ENCODE results near the gene LMO4. TPM values are rescaled to one million over a fixed set of nuclear protein-coding genes. Genes with fewer than 3 reads are reported as not detected.
A peak's percentile ranks its signal among the peaks of the same experiment; 100 is the strongest.

The LMO4 gene
- total RNA-seq, 1 donor from 2014 or later: 53.8 TPM

GRCh38 chr1:87325982-87326738 lies 2.5 kb upstream of the LMO4 start:
- no peaks in the 10 kb centered on the region for H3K9me3 ChIP-seq
- peak overlapping the region; percentile 31 for H3K27ac ChIP-seq
- no peaks in the 10 kb centered on the region for H3K36me3 ChIP-seq
- intact Hi-C loops (cut with DNase I): loop anchor here (5.0 kb wide), 1 partner anchor 196 kb away; no protein-coding TSS in a partner anchor
- H3K4me1 ChIP-seq: peaks cover 16% of the 10 kb centered on the region
- H3K27me3 ChIP-seq: no peaks in the 10 kb centered on the region
- no peak for DNase-seq (ENCODE audit: extremely low spot score in 2 of 2)
- no peak overlapping the region for H3K4me3 ChIP-seq
- TF ChIP-seq POLR2A (IDR thresholded peaks at IDR 0.05) (no peak), CTCF (IDR thresholded peaks at IDR 0.05) (peak; percentile 54 to 78 (median 59)), POLR2AphosphoS5 (IDR thresholded peaks at IDR 0.05; ENCODE audit: insufficient read depth in 1 of 2, low read depth in 1 of 2) (peak in 1 of 2 donors; percentile 58)

- H3K27ac ChIP-seq: peak overlapping the region; percentile 98
- DNase-seq (ENCODE audit: extremely low spot score in 2 of 2): no peak
- peak overlapping the region; percentile 73 to 78 for H3K4me3 ChIP-seq
- peaks cover 26% of the 10 kb centered on the region for H3K4me1 ChIP-seq
- H3K27me3 ChIP-seq: no peaks in the 10 kb centered on the region
- no peaks in the 10 kb centered on the region for H3K9me3 ChIP-seq
- H3K36me3 ChIP-seq: no peaks in the 10 kb centered on the region
- intact Hi-C loops (cut with DNase I): loop anchor here (5.0 kb wide), 1 partner anchor 195 kb away; no protein-coding TSS in a partner anchor
- TF ChIP-seq POLR2A (IDR thresholded peaks at IDR 0.05): no peak
- no peak for TF ChIP-seq CTCF (IDR thresholded peaks at IDR 0.05)
- TF ChIP-seq POLR2AphosphoS5 (IDR thresholded peaks at IDR 0.05; ENCODE audit: insufficient read depth in 1 of 2, low read depth in 1 of 2): no peak
Observed at GRCh38 chr1:87327376-87328271, 1.1 kb upstream of the LMO4 start.

GRCh38 chr1:87329051-87329525 lies 408 bp downstream of the LMO4 start:
- H3K9me3 ChIP-seq: no peaks in the 10 kb centered on the region
- no peaks in the 10 kb centered on the region for H3K36me3 ChIP-seq
- intact Hi-C loops (cut with DNase I): loop anchor here (5.0 kb wide), 1 partner anchor 193 kb away; no protein-coding TSS in a partner anchor
- DNase-seq (ENCODE audit: extremely low spot score in 2 of 2): no peak
- peaks cover 41% of the 10 kb centered on the region for H3K4me1 ChIP-seq
- H3K4me3 ChIP-seq: peak overlapping the region; percentile 73 to 78
- no peaks in the 10 kb centered on the region for H3K27me3 ChIP-seq
- H3K27ac ChIP-seq: peak overlapping the region; percentile 98
- no peak for TF ChIP-seq CTCF (IDR thresholded peaks at IDR 0.05)
- no peak for TF ChIP-seq POLR2A (IDR thresholded peaks at IDR 0.05)
- peak in 1 of 2 donors; percentile 49 for TF ChIP-seq POLR2AphosphoS5 (IDR thresholded peaks at IDR 0.05; ENCODE audit: insufficient read depth in 1 of 2, low read depth in 1 of 2)

GRCh38 chr1:87329526-87330056 lies 911 bp downstream of the LMO4 start:
- peak overlapping the region; percentile 73 to 78 for H3K4me3 ChIP-seq
- no peaks in the 10 kb centered on the region for H3K9me3 ChIP-seq
- H3K27ac ChIP-seq: peak overlapping the region; percentile 98
- H3K4me1 ChIP-seq: peaks cover 46% of the 10 kb centered on the region
- intact Hi-C loops (cut with DNase I): loop anchor here (5.0 kb wide), 1 partner anchor 193 kb away; no protein-coding TSS in a partner anchor
- no peaks in the 10 kb centered on the region for H3K27me3 ChIP-seq
- H3K36me3 ChIP-seq: no peaks in the 10 kb centered on the region
- no peak for DNase-seq (ENCODE audit: extremely low spot score in 2 of 2)
- no peak for TF ChIP-seq POLR2AphosphoS5 (IDR thresholded peaks at IDR 0.05; ENCODE audit: insufficient read depth in 1 of 2, low read depth in 1 of 2)
- no peak for TF ChIP-seq POLR2A (IDR thresholded peaks at IDR 0.05)
- TF ChIP-seq CTCF (IDR thresholded peaks at IDR 0.05): no peak

All from vagina (tissue), 2 donors.